Measurements from ENCODE around the gene CDH11.

CDH11 gene

DNA sequence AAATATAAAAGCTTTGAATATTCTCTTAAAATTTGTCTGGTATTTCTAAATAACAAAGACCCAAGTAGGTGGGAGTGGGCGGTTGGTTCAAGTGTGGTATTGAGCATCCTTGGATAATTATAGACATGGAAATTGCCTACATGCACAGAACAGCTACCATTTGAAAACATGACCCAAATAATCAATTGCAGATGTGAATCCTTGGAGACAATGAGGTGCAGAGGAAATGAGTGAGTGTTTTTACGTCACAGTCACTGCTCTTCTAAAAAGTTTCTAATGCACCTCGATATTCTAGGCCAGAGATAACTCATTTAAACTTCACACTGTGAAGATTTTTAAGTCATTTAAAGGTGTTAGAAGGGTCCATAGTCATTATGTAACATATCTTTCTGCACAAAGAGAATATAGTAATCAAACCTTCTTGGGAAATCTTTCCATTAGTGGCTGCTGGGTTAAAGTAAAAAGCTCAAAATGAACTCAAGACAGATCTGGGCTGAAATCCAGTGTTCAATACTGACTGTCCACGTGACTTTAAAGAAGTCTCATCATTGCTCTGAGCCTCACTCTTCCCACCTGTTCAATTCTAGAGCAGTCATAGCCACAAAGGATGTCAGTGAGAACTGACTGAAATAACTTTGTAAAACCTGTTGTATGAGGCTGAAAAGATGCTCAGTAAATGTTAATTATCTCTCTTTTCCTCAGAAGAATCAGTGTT, 144.5 kb downstream of the CDH11 start:
- DNase-seq (ENCODE audit: low spot score), result no peak

GRCh38 chr16:64975821-64976220, 146.0 kb downstream of the CDH11 start:
- no peak for DNase-seq (ENCODE audit: low spot score)

DNA sequence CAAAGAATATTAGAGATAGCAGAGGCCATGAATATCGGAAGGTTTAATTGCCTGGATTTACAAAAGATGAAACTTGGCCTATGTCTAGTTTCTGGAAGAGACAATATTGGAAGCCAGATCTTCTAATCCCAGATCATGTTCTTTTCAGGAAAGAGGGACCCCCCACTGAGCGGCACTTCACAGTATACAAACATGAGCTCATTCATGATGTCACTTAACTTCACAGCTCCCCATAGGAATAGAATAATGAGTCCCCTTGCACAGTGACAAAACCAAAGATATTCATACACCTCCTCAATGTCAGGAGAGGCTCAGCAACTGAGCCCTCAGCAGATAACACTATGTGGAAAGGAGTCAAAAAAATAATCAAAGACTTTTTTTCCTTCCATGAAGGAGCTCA, 147.5 kb downstream of the CDH11 start:
- DNase-seq (ENCODE audit: low spot score), result no peak

DNA sequence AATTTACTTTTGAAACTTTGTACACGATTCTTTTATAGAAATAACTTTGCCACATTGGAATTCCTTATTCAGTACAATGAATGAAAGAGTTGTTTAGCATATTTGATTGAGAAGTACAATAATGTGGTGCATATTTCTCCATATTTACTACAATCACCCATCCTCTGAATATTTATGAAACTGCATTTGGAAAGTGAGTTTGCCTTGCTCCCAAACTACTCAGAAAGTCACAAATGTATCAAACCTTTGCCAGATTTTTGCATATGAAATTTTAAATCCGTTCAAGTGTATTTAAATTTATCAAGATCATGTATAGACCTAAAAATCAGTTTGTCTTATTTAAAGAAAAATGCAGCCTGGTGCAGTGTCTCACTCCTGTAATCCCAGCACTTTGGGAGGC, 148.7 kb downstream of the CDH11 start:
- DNase-seq (ENCODE audit: low spot score), result no peak

DNA sequence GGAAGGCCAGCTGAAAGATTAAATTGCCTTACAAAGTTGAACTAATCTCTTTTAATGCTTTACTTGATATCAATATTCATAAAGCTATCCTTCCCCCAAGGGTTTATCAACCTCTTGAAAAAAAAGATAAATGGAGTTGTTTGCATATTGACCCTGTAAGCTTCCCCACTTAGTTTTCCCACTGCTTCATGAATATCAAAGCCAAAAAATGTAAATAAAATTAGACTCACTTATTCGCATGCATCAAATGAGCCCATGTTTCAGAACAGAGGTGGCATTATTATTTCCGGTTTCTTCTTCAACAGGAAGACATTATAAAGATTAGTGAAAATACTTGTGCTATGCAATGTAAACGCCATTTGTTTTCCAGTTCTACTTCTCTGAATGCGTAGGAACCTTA, 150.7 kb downstream of the CDH11 start:
- DNase-seq (ENCODE audit: low spot score), result no peak

GRCh38 chr16:64969221-64969620, 152.6 kb downstream of the CDH11 start:
- no peak for DNase-seq (ENCODE audit: low spot score)

DNA sequence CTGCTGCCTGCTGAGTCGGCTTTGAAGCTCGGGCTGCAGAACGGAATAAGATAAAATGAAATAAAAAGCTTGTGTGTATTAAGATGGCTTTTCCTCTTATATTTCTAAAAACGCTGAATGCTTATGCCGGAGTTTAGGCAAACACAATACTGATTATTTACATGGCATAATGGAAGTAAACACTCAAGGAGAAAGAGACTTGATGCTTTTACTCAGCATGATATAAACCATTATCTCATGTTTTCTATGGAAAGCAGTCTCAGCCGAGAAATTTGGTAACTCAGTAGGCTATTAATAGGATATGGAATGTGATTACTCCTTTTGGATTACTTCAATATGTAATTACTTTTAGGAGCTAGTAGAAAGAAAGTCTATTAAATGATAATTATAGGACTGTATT, 153.3 kb downstream of the CDH11 start:
- no peak for DNase-seq (ENCODE audit: low spot score)

- no peak for DNase-seq (ENCODE audit: low spot score)
These were observed 157.7 kb downstream of the CDH11 start for GRCh38 chr16:64964126-64964540.

DNA sequence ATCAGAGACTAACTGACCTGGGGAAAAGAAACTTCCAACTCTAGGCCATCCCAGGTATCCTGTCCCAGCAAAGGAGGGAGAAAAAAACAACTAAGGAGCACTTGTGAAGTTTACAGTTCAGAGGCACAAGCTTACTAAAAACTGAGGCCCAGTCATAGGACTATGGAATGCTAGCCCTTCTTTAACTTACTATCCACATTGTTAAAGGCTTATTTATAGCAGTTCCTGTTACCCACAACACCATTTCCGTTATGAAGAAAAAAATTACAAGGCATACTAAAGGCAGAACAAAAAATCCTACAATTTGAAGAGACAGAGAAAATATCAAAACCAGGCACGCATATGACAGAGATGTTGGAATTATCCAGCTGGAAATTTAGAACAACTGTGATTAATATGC, 159.1 kb downstream of the CDH11 start:
- DNase-seq (ENCODE audit: low spot score), result no peak

DNA sequence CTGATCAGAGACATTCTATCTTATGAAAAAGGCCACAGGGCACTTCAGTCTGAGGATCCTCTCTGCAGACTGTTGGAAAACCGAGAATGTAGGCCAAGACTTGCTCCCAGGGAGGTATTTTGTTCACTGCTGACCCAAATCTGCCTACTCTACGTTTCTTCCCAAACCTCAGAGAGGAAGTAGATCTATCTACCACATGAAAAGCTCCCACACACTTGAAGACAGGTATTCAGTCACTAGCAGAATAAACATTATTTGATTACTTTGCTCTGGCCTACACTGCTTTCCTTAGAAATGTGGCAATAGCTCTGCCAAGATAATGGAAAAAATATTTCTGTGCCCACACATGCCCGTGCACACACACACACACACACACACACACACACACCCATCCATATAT, 164.6 kb downstream of the CDH11 start:
- DNase-seq (ENCODE audit: low spot score), result no peak

DNA sequence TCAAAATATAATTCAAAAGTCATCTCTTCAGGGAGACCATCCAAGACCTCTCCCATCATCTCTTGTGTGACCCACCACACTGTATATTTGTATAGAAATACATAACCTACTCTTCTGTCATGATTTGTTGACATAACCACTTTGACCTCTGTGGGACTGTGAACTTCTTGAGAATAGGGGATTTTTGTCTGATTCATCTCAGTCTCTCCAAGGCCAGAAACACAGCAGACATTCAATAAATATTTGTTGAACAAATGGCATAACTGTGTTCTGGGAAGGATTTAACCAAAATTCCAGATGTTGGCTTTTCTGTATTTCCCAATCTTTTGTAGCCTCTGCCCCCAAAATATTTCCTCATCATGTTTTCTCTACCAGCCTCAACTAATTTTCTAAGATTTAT, 169.7 kb downstream of the CDH11 start:
- DNase-seq (ENCODE audit: low spot score), result no peak

GRCh38 chr16:64951193-64951592, 170.7 kb downstream of the CDH11 start:
- DNase-seq (ENCODE audit: low spot score), result no peak

DNA sequence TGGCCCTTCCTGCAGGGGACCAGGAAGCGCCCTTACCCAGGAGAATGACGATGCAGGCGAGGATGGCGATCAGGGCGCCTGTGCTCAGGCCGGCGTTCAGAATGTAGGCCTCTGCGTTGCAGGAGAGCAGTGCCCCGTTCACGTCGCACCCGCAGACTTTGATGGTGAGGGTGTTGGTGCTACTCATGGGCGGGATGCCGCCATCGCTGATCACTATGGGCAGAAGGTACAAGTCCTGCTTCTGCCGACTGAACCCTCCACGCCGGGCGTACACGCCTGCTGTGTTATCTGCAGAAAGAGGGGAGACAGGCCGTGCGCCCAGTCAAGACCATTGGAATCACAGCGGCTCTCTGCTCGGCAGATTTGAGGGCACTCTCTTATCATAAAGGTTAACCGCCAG, 171.1 kb downstream of the CDH11 start:
- no peak for DNase-seq (ENCODE audit: low spot score)

DNA sequence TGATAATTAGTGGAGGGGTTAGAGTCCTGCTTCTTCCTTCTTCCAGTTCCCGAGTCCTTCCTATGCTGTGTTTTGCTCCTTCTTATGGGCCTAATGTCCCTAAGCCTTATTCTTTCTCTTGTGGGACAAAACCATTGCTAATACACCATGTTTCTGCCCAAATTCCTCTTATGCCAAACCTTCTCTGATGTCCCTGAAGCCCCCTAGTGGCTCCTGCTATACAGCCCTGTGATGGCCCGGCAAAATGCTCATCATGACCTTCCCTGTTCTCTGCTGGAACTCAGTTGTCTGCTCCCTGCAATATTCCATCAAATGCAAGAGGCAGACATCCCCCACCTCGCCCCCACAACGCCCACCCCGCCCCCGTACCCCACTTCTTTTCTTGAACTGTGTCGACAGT, 171.6 kb downstream of the CDH11 start:
- DNase-seq (ENCODE audit: low spot score), result no peak

- DNase-seq (ENCODE audit: low spot score), result no peak
These were observed 173.8 kb downstream of the CDH11 start for GRCh38 chr16:64948056-64948455.

DNA sequence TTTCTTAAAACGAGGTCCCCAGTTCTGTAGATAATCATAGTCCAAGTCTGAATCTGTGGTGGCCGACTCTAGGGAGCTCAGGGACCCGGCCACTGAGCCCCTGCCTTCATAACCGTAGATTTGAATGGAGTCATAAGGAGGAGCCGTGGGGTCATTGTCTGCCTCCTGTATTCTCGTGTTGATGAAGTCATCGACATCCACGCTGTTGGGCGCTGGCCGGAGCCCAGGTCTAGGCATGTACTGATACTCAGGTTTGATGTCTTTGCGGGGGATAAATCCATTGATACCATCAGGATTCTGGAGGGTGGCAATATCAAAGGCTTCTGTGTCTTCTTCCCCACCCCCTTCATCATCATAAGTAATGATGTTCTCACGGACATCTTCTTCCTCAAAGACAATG, 174.2 kb downstream of the CDH11 start:
- no peak for DNase-seq (ENCODE audit: low spot score)

GRCh38 chr16:64933885-64934284, 188.0 kb downstream of the CDH11 start:
- DNase-seq (ENCODE audit: low spot score), result no peak

DNA sequence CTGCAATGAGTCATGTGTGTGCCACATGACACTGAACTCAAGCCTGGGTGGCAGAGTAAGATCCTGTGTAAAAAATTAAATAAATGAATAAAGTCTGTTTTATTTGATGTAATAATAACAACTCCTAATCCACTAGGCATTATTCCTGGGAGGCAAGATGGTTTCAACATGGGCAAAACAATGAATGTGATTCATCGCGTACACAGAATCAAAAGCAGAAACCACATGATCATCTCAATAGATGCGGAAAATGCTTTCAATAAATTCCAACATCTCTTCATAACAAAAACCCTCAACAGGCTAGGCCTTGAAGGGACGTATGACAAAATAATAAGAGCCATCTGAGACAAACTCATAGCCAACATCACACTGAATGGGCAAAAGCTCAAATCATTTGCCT, 195.4 kb downstream of the CDH11 start:
- no peak for DNase-seq (ENCODE audit: low spot score)

DNA sequence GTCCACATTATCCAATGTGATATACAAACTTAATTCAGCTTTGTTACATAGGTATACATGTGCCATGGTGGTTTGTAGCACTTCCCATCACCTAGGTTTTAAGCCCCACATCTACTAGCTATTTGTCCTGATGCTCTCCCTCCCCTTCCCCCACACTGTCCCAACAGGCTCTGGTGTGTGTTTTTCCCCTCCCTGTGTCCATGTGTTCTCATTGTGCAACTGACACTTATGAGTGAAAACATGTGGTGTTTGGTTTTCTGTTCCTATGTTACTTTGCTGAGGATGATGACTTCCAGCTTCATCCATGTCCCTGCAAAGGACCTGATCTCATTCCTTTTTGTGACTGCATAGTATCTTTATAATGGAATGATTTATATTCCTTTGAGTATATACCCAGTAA, 196.7 kb downstream of the CDH11 start:
- no peak for DNase-seq (ENCODE audit: low spot score)

DNA sequence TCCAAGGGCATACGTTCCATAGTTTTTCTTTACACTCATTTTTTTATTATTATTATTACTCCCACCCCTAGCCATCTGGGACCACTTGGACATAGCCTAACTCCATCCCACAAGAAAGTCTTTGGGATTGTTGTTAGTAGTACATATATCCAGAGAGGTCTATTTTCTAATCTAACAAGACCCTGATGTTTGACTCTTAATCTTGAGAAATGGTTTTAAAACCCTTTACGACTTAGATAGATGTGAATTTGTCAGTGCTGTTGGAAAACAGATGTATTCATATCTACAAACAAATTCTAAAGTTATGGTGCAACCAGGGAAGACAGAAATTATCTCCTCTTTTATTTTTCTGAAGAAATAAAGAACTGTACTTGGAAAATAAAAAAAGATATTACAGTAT, 197.8 kb downstream of the CDH11 start:
- no peak for DNase-seq (ENCODE audit: low spot score)

DNA sequence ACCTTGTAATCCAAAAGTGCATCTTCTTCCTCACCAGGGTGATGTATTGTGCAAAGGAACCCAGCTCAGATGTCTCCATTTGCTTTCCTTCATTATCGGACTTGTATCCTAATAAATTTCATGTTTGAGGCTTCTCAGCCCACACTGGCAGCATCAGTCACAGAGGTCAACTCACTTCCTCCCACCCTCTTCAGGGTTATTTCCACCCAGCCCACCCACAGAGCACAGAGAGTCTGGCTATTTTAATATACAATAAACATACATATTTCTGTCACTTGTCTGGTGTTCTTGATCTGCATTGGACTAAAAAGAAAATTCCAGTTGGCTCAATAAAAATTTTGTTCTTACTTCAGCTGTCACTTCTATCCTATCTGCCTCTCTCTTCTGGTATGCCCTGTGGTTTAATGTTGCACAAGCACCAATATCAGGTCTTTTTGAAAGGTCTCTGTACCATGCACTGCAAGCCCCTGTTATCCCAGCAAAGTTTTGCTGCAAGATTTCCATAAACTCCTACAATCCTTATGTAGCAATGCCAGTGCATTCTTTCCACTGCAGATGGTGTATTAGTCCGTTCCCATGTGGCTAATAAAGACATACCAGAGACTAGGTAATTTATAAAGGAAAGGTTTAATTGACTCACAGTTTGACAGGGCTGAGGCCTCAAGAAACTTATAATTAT, 201.8 kb downstream of the CDH11 start:
- DNase-seq (ENCODE audit: low spot score), result no peak

DNA sequence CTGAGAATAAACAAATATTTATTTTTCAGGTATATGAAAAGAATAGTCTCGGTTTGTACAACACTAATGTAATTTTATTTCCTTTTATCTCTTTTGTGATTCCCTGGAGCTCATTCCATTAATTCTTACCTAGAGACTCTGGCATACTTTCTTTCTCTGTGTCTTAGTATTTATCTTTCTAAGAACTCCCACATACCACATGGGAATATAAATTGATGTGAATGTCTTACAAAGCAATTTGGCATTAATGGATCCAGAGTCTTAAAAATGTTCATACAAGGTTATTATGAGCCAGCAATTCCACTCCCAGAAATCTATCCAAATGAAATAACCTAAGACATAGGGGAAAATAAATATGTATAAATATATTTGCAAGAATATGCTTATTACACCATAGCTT, 202.7 kb downstream of the CDH11 start:
- DNase-seq (ENCODE audit: low spot score), result no peak

DNA sequence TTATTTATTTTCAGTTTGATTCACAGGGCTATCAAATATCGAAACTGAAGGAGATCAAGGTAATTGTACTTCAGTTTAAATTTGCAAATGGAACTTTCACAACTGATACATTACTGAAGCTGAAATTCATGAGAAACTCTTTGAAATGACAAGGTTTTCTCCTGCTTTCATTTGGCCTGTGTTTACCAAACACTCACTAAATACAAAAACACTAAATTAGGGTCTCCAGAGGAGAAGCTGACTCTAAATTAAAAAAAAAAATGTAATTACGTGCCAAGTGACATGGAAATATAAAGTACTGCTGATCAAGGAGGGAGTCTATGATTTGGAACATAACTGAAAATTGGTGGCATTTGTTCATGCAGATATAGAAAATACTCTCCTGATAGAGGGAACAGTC, 205.8 kb downstream of the CDH11 start:
- DNase-seq (ENCODE audit: low spot score), result no peak

DNA sequence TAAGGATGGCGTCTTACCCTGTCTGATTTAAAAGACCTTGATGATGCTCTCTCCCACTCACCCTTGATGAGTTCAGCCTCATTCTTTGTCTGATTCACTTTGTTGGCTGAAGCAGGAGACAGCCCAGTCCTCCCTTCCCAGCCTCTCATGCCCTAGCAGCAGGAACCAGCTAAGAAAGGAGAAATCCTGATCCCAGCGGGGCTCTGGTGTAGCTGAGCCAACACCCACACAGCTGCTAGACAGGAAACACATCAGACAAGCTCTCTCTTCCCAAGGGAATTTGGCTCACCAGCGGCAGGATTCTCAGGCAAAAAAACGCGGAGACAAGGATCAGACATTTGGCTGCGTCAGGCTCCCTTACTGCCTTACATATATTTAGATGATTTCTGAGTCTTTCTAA, 211.5 kb downstream of the CDH11 start:
- no peak for DNase-seq (ENCODE audit: low spot score)

All from hematopoietic multipotent progenitor cell treated with erythropoietin and hydrocortisone succinate and interleukin-3 and kit ligand, for 17 days (in vitro differentiated cells).